GM19468 (cell line): ENCODE data around the gene CCZ1B.
A peak's percentile ranks its signal among the peaks of the same experiment; 100 is the strongest.
"Not testable (repeated sequence)": the region's sequence is repeated elsewhere in the genome, so short reads cannot be mapped to it uniquely, and the experiment has no call there.

Source experiments
- ATAC-seq: cut with Tn5 transposase; IDR thresholded peaks from one replicate; pipeline ENCODE4 v1.9.1; 2021; ENCODE audit warnings: mild to moderate bottlenecking, moderate library complexity, moderate number of reproducible peaks; ENCODE audit not compliant: unreplicated experiment; ENCODE audit errors: extremely low read depth

Gene CCZ1B

GRCh38 chr7:6833636-6834035 lies 7.6 kb upstream of the CCZ1B start:
- ATAC-seq: no peak

DNA sequence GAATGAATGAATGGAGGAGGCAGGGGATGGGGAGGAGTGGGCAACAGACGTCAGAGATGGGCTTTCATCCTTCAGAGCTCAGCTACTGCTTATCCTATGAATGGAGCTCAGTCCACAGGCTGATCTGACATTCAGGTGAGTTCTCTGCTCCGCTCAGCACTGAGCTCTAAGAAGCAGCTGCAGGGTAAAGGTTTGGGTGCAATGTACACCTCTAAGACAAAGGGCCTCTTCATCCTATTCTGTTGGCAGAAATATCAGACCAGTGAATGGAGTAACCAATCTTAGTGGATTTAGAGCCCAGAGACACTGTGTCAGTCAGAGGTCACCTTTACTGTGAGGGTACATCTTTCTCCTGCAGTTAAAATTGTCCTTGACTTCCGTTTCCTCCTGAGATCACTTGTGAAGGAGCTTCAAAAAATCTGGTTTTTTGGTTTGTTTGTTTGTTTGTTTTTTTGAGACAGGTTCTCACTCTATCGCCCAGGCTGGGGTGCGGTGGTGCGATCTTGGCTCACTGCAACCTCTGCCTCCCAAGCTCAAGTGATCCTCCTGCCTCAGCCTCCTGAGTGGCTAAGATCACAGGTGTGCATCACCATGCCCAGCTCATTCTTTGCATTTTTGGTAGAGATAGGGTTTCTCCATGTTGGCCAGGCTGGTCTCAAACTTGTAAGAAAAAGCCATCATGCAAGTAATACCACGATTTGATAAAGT lies 5.1 kb upstream of the CCZ1B start:
- ATAC-seq: no peak

GRCh38 chr7:6830026-6830425 lies 4.0 kb upstream of the CCZ1B start:
- not testable (repeated sequence) for ATAC-seq

GRCh38 chr7:6829616-6830015 lies 3.5 kb upstream of the CCZ1B start:
- ATAC-seq: not testable (repeated sequence)

DNA sequence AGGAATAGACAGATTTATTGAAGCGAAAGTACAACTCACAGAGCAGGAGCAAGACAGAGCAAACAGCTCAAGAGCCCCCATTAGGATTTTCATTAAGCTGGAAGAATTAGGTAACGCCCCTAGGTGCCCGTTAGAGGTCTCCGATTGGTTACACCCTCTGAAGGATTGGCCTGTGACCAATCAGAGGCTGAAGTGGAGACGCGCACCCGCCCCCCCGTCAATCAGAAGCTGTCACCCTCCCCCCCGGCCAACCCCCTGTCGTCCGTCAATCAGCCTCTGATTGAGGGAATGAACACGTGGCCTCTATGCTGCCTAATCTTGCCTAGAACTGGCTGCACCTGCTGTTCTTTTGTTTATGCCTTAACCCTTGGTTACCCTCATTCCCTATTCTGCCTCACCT lies 1.1 kb upstream of the CCZ1B start:
- not testable (repeated sequence) for ATAC-seq

GRCh38 chr7:6825236-6826125 lies 594 bp downstream of the CCZ1B start:
- peak; percentile 47 for ATAC-seq

- not testable (repeated sequence) for ATAC-seq
Measured at GRCh38 chr7:6821622-6822021, 4.5 kb downstream of the CCZ1B start.

DNA sequence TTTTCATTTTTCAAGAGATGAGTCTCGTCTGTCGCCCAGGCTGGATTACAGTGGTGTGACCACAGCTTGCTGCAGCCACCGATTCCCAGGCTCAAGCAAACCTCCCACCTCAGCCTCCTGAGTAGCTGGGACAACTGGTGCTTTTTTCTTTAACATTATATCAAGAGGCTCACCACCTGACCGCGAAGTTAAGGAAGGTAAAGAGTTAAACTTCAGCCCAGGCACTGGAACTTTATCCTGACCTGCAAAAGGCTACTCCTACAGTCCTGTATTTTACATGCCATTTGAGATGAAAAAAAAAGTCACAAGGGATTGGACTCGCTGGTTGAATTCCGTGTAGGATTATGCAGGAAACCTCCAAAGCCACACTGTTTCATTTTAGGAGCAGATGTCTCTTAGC lies 10.6 kb downstream of the CCZ1B start:
- not testable (repeated sequence) for ATAC-seq

DNA sequence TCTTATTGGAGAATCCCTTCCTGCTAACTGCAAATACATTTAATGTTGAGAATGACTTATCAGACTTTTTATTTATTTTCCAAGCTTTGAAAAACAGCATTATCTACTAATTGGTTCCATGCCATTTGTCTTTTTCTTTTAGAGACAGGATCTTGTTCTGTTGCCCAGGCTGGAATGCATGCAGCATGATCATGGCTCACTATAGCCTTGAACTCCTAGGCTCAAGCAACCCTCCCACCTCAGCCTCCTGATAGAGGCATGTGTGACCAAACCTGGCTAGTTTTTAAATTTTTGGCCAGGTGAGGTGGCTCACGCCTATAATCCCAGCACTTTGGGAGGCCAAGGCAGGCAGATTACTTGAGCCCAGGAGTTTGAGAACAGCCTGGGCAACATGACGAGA lies 13.1 kb downstream of the CCZ1B start:
- ATAC-seq: not testable (repeated sequence)

DNA sequence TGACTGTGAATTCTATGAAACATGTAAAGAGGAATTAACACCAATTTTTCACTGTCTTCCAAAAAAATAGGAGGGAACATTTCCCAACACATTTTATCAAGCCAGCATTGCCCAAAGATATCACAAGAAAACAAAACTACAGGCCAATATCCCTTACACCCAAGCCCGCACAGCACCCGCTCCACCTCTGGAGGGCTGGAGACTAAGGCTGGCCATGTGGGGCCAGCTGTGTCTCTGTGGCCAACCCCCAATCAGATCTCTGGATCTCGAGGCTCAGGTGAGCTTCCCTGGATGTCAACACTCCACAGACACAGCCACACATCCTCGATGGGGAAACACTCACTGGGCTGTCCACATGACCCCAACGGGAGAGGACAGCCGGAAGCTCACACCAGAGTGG lies 18.1 kb downstream of the CCZ1B start:
- ATAC-seq: not testable (repeated sequence)

DNA sequence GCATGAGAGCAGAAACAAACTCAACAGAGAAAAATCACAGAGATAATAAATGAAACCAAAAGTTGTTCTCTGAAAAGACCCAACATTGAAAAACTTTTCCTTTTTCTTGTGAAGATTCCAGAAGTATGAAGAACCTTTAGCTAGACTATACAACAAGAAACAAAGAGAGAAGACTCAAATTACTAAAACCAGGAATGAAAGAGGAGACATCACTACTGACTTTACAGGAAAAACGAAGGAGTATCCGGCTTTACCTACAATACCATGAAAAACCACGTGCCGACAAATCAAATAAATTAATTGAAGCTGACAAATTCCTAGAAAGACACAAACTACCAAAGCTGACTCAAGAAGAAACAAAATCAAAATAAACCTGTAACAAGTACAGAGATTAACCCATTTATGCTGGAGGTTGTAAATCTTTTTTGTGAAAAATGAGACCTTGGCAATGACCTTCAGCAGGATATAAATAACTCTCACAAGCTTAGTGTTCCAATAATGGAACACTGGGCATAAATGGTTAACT lies 18.6 kb downstream of the CCZ1B start:
- ATAC-seq: not testable (repeated sequence)

- not testable (repeated sequence) for ATAC-seq
Measured at GRCh38 chr7:6800331-6800730, 25.7 kb downstream of the CCZ1B start.

GRCh38 chr7:6799887-6800286 lies 26.2 kb downstream of the CCZ1B start:
- not testable (repeated sequence) for ATAC-seq

GRCh38 chr7:6798047-6798446 lies 28.0 kb downstream of the CCZ1B start:
- ATAC-seq: not testable (repeated sequence)

DNA sequence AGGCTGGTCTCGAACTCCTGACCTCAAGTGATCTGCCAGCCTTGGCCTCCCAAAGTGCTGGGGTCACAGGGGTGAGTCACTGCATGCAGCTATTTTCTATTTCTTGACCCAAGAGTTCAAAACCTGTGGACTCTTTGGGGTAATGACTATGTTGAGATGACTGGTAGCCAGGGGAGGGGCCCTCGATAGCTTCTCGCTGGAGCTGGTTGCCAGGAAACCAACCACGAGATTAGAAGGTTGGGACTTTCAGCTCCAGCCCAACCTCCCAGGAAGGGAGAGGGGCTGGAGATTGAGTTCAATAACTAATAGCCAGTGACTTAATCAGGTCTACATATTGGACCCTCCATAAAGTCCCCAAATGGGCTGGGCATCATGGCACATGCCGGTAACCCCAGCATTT lies 28.9 kb downstream of the CCZ1B start:
- not testable (repeated sequence) for ATAC-seq

DNA sequence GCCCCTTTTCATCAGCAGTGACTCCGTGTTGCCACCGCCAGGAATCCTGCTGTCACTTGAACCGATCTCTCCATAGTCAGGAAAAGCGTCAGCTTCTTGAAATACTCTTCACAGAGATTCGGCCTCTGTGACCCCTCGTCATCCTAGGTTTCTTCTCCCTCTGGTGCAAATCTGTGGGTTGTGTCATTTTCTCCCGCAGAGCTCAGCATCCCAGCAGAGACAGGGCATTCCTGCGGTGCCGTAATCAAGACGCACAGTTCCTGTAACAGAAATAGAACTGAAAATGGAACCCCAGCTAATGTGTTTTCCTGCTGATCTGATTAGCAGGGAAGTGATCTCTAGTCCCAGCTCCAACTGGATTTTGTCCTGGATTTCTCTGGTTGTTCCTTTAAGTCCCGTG lies 31.8 kb downstream of the CCZ1B start:
- ATAC-seq: not testable (repeated sequence)

- not testable (repeated sequence) for ATAC-seq
Measured at GRCh38 chr7:6792113-6792872, 33.8 kb downstream of the CCZ1B start.

DNA sequence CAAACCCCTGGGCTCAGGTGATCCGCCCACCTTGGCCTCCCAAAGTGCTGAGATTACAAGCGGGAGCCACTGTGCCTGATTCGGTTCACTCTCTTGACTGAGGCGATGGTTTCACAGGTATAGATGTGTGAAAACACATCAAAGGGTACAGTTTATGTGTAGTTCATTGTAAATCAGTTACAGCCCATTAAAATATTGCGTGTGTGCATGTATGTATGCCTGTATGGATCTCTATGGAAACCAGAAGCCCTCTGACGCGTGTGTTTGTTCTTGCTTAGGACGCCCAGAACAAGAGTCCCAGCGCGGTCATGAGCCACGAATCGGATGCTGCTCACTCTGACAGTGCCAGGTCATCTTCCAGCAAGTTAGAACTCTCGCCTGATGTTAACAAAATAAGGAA lies 36.7 kb downstream of the CCZ1B start:
- not testable (repeated sequence) for ATAC-seq

DNA sequence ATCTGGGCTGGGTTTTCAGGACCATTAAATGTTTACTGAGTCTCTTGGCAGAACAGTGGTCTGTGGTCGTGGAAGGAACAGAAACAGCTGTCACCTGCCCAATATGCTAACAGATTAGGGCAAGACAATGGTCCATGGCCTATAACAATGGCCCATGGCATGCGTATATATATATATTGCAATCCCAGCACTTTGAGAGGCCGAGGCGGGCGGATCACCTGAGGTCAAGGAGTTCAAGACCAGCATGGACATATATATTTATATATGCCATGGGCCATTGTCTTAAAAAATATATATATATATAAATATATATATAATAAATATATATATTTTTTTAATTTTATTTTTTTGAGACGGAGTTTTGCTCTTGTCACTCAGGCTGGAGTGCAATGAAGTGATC lies 44.5 kb downstream of the CCZ1B start:
- ATAC-seq: not testable (repeated sequence)

- not testable (repeated sequence) for ATAC-seq
Measured at GRCh38 chr7:6761186-6761585, 64.9 kb downstream of the CCZ1B start.
